Measurements from ENCODE around the gene PRDM16.

Gene PRDM16

GRCh38 chr1:3363756-3364155 lies 294.8 kb downstream of the PRDM16 start:
- H3K27ac ChIP-seq, result no peak overlapping the region
- TF ChIP-seq CTCF (conservative IDR thresholded peaks at IDR 0.05) (no peak), ZFX (IDR thresholded peaks at IDR 0.05) (no peak)

GRCh38 chr1:3364551-3364950 lies 295.5 kb downstream of the PRDM16 start:
- H3K27ac ChIP-seq, result no peak overlapping the region
- TF ChIP-seq ZFX (IDR thresholded peaks at IDR 0.05) (no peak), CTCF (conservative IDR thresholded peaks at IDR 0.05) (no peak)

GRCh38 chr1:3364983-3365382 lies 296.0 kb downstream of the PRDM16 start:
- no peak for TF ChIP-seq CTCF (conservative IDR thresholded peaks at IDR 0.05)
- no peak for TF ChIP-seq ZFX (IDR thresholded peaks at IDR 0.05)
- no peak overlapping the region for H3K27ac ChIP-seq

- TF ChIP-seq ZFX (IDR thresholded peaks at IDR 0.05), result no peak
- TF ChIP-seq CTCF (conservative IDR thresholded peaks at IDR 0.05), result no peak
Measured at GRCh38 chr1:3365523-3366125, 296.6 kb downstream of the PRDM16 start.

GRCh38 chr1:3366126-3367051 lies 297.4 kb downstream of the PRDM16 start:
- no peak for TF ChIP-seq ZFX (IDR thresholded peaks at IDR 0.05)
- TF ChIP-seq CTCF (conservative IDR thresholded peaks at IDR 0.05), result no peak
- no peak overlapping the region for H3K27ac ChIP-seq

More at GRCh38 chr1:3365523-3366125, 296.6 kb downstream of the PRDM16 start:
- H3K27ac ChIP-seq, result no peak overlapping the region

- no peak for TF ChIP-seq ZFX (IDR thresholded peaks at IDR 0.05)
- no peak for TF ChIP-seq CTCF (conservative IDR thresholded peaks at IDR 0.05)
- no peak overlapping the region for H3K27ac ChIP-seq
Measured at GRCh38 chr1:3367376-3367775, 298.4 kb downstream of the PRDM16 start.

- H3K27ac ChIP-seq, result no peak overlapping the region
Measured at GRCh38 chr1:3368059-3368458, 299.1 kb downstream of the PRDM16 start.

More at GRCh38 chr1:3368059-3368458, 299.1 kb downstream of the PRDM16 start:
- TF ChIP-seq ZFX (IDR thresholded peaks at IDR 0.05) (no peak), CTCF (conservative IDR thresholded peaks at IDR 0.05) (no peak)

Data from C4-2B (cell line).